ENCODE measurements around the gene NCL.

DNA sequence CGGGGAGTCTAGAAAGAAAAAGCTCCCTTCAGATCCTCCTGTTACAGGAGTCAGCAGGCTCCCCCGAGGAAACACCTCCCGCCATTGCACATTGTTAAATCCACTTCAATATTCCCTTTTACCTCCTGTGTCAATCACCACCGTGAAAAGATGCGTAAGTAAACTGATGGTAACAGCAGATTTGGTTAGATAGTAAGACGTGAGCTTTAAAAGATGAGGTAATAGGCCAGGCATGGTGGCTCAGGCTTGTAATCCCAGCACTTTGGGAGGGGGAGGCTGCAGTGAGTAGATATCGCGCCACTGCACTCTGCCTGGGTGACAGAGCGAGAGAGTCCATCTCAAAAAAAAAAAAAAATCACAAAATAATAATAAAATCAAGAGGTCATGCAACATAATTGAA is 15.2 kb upstream of the NCL start:
- TF ChIP-seq, protein P1, sequence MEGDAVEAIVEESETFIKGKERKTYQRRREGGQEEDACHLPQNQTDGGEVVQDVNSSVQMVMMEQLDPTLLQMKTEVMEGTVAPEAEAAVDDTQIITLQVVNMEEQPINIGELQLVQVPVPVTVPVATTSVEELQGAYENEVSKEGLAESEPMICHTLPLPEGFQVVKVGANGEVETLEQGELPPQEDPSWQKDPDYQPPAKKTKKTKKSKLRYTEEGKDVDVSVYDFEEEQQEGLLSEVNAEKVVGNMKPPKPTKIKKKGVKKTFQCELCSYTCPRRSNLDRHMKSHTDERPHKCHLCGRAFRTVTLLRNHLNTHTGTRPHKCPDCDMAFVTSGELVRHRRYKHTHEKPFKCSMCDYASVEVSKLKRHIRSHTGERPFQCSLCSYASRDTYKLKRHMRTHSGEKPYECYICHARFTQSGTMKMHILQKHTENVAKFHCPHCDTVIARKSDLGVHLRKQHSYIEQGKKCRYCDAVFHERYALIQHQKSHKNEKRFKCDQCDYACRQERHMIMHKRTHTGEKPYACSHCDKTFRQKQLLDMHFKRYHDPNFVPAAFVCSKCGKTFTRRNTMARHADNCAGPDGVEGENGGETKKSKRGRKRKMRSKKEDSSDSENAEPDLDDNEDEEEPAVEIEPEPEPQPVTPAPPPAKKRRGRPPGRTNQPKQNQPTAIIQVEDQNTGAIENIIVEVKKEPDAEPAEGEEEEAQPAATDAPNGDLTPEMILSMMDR (conservative IDR thresholded peaks at IDR 0.05; ENCODE audit: low read depth, low read length) = no peak
- TF ChIP-seq SMC3 (IDR thresholded peaks at IDR 0.05; ENCODE audit: low read depth, low read length) (no peak), CHD1 (IDR thresholded peaks at IDR 0.05; ENCODE audit: low read depth, low read length) (no peak), FOS (IDR thresholded peaks at IDR 0.05; ENCODE audit: low read depth, low read length) (no peak), POLR2A (IDR thresholded peaks at IDR 0.05; ENCODE audit: low read depth, low read length) (no peak), RAD21 (IDR thresholded peaks at IDR 0.05; ENCODE audit: low read length) (no peak), RFX5 (IDR thresholded peaks at IDR 0.05; ENCODE audit: low read depth, low read length) (no peak), NFE2L2 (IDR thresholded peaks at IDR 0.05; ENCODE audit: low read depth, low read length) (no peak)
- TF ChIP-seq, protein P2, sequence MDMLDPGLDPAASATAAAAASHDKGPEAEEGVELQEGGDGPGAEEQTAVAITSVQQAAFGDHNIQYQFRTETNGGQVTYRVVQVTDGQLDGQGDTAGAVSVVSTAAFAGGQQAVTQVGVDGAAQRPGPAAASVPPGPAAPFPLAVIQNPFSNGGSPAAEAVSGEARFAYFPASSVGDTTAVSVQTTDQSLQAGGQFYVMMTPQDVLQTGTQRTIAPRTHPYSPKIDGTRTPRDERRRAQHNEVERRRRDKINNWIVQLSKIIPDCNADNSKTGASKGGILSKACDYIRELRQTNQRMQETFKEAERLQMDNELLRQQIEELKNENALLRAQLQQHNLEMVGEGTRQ (IDR thresholded peaks at IDR 0.05; ENCODE audit: low read depth, low read length) = no peak
